GM19452 (cell line): ENCODE results near the gene TSSK3.
"Not testable (repeated sequence)": the region's sequence is repeated elsewhere in the genome, so short reads cannot be mapped to it uniquely, and the experiment has no call there.

Source experiments
- ATAC-seq: cut with Tn5 transposase; IDR thresholded peaks from one replicate; pipeline ENCODE4 v1.9.1; 2021; ENCODE audit not compliant: unreplicated experiment

TSSK3 gene

GRCh38 chr1:32396524-32396923 is 34.2 kb downstream of the TSSK3 start:
- not testable (repeated sequence) for ATAC-seq

GRCh38 chr1:32398401-32398800 is 36.1 kb downstream of the TSSK3 start:
- no peak for ATAC-seq

- ATAC-seq: no peak
These were observed 37.5 kb downstream of the TSSK3 start for GRCh38 chr1:32399843-32400242.

- no peak for ATAC-seq
These were observed 38.7 kb downstream of the TSSK3 start for GRCh38 chr1:32400876-32401631.

- no peak for ATAC-seq
These were observed 42.6 kb downstream of the TSSK3 start for GRCh38 chr1:32404946-32405345.

- ATAC-seq: no peak
These were observed 43.5 kb downstream of the TSSK3 start for GRCh38 chr1:32405672-32406467.

- ATAC-seq: no peak
These were observed 44.3 kb downstream of the TSSK3 start for GRCh38 chr1:32406629-32407111.

GRCh38 chr1:32411261-32411660 is 48.9 kb downstream of the TSSK3 start:
- ATAC-seq: no peak

GRCh38 chr1:32413507-32414185 is 51.3 kb downstream of the TSSK3 start:
- no peak for ATAC-seq
